GM12878 (cell line): ENCODE results near the gene PPAN. TPM values are rescaled to one million over a fixed set of nuclear protein-coding genes. Genes with fewer than 3 reads are reported as not detected.
A peak's percentile ranks its signal among the peaks of the same experiment; 100 is the strongest.

ENCODE experiments used
- MXI1 ChIP-seq: fragments of 150-350 bp; IDR thresholded peaks from 2 replicates; pipeline ENCODE4 v1.6.1; 2011; ENCODE audit warnings: low read depth, mild to moderate bottlenecking, inconsistent platforms, low read length, improper control_type of control experiment
- NR2F1 ChIP-seq: fragments of 450-650 bp; conservative IDR thresholded peaks from 2 replicates; pipeline ENCODE4 v1.6.1; 2017; ENCODE audit warnings: mild to moderate bottlenecking
- SPI1 ChIP-seq: IDR thresholded peaks from 2 replicates; pipeline ENCODE4 v1.6.1; 2011; ENCODE audit warnings: low read depth, mild to moderate bottlenecking, low read length, moderate library complexity, borderline replicate concordance; ENCODE audit not compliant: insufficient read depth
- ZNF24 ChIP-seq: fragments of 450-650 bp; IDR thresholded peaks from 2 replicates; pipeline ENCODE4 v1.6.1; 2017; ENCODE audit warnings: antibody characterized with exemption, mild to moderate bottlenecking
- polyA plus RNA-seq, 11 experiments: library from polyadenylated mRNA; depleted of rRNA in 4 of 11; unstranded in 6 of 11; stranded (reverse) in 5 of 11; fragments of >200 nt; fragmentation: Nextera tagmentation in 4 of 11; fragmentation: Illumina TruSeq in 1 of 11; extraction: Ambion mirVana in 4 of 11; extraction: Trizol in 1 of 11; gene quantifications; 1 replicate in 1 of 11; 2 replicates in 10 of 11; pipeline versions ENCODE4 v1.2.1 to v1.2.3, GENCODE V29; 2011 to 2016; ENCODE audit warnings: inconsistent platforms in 2 of 11, missing spikeins in 2 of 11, low read depth in 1 of 11
- total RNA-seq, 4 experiments: library from RNA; depleted of rRNA in 3 of 4; stranded (reverse); fragments of >200 nt in 3 of 4; fragmentation: Illumina TruSeq in 1 of 4; extraction: Trizol in 1 of 4; gene quantifications; 2 replicates each; pipeline versions ENCODE4 v1.2.1 to v1.2.3, GENCODE V29; 2013 to 2021
- TF ChIP-seq, protein P1 (sequence below): fragments of 450-650 bp; conservative IDR thresholded peaks from 2 replicates; pipeline ENCODE4 v1.6.1; 2017; ENCODE audit warnings: mild to moderate bottlenecking, moderate library complexity
- TF ChIP-seq, protein P2 (sequence below): fragments of 450-650 bp; IDR thresholded peaks from 2 replicates; pipeline ENCODE4 v1.6.1; 2017; ENCODE audit warnings: mild to moderate bottlenecking, moderate library complexity

PPAN gene
- total and polyA plus RNA-seq, 10 of the 15 experiments (the other 5 are each of a cell fraction or from before 2014, with no cell fraction given) = 2.1 to 171 (median 108) TPM

DNA sequence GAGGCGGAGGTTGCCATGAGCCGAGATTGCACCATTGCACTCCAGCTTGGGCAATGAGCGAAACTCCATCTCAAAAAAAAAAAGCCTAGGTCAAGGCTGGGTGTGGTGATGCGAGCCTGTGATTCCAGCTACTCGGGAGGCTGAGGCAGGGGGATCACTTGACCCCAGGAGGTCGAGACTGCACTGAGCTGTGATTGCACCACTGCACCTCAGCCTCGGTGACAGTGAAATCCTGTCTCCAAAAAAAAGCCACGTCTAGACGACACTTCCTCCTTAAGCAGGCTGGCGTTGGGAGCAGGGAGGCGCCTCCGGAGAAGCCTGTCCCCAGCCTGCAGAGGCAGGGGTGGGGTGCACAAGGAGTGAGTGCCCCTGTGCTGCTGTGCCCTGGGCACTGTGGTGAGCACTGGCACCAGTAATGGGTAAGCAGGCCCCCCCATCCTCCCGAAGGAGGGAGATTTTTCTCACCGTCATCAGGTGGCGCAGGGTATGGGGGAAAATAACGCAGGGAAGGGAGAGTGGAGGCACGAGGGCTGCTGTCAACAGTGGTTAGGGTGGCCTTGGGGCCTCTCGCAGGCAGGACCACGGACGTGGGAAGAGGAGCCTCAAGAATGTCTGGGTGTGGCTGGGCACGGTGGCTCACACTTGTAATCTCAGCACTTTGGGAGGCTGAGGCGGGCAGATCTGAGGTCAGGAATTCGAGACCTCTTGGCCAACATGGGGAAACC lies 6.0 kb downstream of the PPAN start (continued):
- TF ChIP-seq, protein P1, sequence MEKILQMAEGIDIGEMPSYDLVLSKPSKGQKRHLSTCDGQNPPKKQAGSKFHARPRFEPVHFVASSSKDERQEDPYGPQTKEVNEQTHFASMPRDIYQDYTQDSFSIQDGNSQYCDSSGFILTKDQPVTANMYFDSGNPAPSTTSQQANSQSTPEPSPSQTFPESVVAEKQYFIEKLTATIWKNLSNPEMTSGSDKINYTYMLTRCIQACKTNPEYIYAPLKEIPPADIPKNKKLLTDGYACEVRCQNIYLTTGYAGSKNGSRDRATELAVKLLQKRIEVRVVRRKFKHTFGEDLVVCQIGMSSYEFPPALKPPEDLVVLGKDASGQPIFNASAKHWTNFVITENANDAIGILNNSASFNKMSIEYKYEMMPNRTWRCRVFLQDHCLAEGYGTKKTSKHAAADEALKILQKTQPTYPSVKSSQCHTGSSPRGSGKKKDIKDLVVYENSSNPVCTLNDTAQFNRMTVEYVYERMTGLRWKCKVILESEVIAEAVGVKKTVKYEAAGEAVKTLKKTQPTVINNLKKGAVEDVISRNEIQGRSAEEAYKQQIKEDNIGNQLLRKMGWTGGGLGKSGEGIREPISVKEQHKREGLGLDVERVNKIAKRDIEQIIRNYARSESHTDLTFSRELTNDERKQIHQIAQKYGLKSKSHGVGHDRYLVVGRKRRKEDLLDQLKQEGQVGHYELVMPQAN = peak; percentile 24; the same call in 1 of the 2 replicates
- no peak for TF ChIP-seq ZNF24
- TF ChIP-seq MXI1 = peak; percentile 67; the same call in 1 of the 2 replicates
- TF ChIP-seq, protein P2, sequence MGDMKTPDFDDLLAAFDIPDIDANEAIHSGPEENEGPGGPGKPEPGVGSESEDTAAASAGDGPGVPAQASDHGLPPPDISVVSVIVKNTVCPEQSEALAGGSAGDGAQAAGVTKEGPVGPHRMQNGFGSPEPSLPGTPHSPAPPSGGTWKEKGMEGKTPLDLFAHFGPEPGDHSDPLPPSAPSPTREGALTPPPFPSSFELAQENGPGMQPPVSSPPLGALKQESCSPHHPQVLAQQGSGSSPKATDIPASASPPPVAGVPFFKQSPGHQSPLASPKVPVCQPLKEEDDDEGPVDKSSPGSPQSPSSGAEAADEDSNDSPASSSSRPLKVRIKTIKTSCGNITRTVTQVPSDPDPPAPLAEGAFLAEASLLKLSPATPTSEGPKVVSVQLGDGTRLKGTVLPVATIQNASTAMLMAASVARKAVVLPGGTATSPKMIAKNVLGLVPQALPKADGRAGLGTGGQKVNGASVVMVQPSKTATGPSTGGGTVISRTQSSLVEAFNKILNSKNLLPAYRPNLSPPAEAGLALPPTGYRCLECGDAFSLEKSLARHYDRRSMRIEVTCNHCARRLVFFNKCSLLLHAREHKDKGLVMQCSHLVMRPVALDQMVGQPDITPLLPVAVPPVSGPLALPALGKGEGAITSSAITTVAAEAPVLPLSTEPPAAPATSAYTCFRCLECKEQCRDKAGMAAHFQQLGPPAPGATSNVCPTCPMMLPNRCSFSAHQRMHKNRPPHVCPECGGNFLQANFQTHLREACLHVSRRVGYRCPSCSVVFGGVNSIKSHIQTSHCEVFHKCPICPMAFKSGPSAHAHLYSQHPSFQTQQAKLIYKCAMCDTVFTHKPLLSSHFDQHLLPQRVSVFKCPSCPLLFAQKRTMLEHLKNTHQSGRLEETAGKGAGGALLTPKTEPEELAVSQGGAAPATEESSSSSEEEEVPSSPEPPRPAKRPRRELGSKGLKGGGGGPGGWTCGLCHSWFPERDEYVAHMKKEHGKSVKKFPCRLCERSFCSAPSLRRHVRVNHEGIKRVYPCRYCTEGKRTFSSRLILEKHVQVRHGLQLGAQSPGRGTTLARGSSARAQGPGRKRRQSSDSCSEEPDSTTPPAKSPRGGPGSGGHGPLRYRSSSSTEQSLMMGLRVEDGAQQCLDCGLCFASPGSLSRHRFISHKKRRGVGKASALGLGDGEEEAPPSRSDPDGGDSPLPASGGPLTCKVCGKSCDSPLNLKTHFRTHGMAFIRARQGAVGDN = peak; percentile 45; the same call in 1 of the 2 replicates
- 0 out of 2 replicates have a peak, but pooled peaks have one; percentile 9 for TF ChIP-seq SPI1
- TF ChIP-seq NR2F1 = peak; percentile 45
- TF ChIP-seq, all 136 proteins: peak for 15
